Activated effector memory CD4-positive, alpha-beta T cell treated with Interleukin-2 at 50 U/mL for 16 hours (primary cell): ENCODE results near the gene GPR137B.
"Not testable (repeated sequence)": the region's sequence is repeated elsewhere in the genome, so short reads cannot be mapped to it uniquely, and the experiment has no call there.

ENCODE experiments used
- DNase-seq: peaks from one replicate; pipeline ENCODE4 v3.0.0-alpha.2; 2020

The GPR137B gene

GRCh38 chr1:236147068-236147467 is 4.7 kb downstream of the GPR137B start:
- no peak for DNase-seq

GRCh38 chr1:236147521-236148469 is 5.5 kb downstream of the GPR137B start:
- no peak for DNase-seq

DNA sequence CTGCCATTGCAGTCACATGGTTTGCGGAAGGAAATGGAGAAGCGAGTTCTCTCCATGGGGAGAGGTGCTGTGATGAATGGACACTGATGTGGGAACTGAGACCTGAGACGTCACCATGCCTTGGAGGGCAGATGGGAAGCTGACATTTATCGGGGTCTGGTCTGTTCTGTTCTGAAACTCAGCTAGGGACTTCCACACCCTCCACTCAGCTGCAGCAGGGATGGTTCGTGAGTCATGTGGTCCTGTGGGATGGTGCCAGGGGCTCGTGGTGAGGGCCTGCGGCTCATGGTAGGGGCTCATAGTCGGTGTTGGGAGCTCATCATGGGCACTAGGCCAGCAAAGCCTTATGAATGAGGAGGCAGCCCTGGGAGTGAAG is 6.1 kb downstream of the GPR137B start:
- DNase-seq, result no peak

- no peak for DNase-seq
These were observed 6.8 kb downstream of the GPR137B start for GRCh38 chr1:236149003-236149595.

DNA sequence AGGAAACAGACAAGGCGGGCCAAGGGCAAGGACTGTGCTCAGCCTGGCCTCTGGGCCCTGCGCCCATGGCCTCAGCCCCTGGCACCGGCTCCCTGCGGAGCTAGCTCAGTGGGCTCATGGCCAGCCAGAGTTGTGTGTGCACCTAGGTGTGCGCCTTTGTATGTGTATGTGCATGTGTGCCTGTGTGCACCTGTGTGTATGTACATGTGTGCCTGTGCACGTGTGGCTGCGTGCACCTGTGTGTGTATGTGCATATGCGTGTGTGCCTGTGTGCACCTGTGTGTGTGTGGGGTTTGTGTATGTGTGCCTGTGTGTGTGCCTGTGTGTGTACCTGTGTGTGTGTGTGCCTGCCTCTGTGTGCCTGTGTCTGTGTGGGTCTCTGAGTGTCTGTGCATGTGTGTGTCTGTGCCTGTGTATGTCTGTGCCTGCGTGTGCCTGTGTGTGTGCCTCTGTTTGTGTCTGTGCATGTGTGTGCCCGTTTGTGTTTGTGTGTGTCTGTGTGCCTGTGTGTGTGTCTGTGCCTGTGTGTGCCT is 7.4 kb downstream of the GPR137B start:
- no peak for DNase-seq

DNA sequence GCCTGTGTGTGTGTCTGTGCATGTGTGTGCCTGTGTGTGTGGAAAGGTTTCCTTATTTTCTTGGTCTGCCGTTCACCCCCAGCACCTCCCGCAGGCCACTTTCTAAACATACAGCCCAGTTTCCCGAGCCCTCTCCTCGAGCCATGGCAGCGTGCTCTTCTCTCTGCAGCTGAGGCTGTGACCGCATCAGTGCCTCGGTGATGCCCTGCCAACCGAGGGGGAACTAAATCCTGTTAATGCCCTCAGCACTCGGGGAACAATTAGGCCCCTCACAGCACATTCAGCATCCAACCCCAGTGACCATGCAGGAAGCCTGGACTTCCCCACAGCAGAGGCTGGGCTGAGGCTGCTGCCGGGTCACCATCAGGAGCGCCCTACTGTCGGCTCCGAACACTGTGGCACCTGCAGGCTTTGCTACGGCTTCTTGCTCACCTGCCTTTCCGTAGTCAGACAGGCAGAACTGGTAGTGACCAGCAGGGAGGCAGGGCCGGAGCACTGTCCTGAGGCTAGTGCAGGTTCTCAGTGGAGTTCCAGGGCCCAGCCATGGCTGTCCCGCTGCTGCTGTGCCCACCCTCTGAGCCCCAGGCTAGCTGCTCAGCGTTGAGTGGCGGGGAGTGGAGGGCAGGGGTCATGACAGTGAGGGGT is 8.1 kb downstream of the GPR137B start:
- DNase-seq, result no peak

DNA sequence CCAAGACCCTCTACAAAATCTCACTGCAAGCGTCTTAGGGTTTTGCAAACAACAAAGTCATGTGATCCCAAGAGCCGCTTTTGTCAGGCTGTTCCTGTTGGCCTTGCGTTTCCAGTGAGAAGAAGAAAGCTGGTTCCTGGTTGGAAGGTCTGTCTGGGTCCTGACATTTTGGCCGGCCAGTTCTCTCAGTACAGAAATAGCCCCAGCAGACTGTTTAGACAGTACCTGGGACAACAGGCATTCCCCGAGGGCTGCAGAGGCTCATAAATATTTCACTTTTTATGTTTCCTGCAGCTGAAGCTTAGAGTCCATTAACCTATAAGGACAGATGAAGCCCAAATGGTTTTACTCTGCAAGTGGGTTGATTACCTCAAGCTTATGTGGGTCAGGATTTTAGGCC is 8.6 kb downstream of the GPR137B start:
- DNase-seq, result no peak

DNA sequence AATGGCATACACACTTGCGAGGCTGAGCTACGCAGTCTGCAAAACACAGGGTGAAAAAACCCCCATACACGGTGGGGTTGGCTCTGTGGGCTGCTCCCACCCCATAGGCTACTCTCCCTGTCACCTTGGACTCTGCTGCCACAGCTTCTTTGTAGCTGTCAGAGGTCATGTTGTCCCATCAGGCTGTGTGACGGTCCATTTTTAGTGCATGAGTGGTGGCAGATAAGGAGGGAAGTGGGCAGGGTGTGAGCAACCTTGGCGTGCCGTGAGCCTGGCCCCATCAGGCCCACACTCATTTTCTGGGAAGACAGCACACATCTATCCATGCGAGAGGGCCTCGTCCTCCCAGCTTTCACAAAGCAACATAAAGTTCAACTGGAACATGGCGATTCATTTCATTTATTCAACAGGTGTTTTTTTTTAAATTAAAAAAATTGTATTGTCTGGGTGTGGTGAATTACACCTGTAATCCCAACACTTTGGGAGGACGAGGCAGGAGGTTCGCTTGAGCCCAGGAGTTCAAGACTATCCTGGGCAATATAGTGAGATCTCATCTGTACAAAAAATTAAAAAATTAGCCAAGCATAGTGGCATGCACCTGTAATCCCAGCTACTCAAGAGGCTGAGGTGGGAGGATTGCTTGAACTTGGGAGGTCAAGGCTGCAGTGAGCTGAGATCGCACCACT is 9.5 kb downstream of the GPR137B start:
- DNase-seq, result no peak

- no peak for DNase-seq
These were observed 11.8 kb downstream of the GPR137B start for GRCh38 chr1:236154126-236154525.

DNA sequence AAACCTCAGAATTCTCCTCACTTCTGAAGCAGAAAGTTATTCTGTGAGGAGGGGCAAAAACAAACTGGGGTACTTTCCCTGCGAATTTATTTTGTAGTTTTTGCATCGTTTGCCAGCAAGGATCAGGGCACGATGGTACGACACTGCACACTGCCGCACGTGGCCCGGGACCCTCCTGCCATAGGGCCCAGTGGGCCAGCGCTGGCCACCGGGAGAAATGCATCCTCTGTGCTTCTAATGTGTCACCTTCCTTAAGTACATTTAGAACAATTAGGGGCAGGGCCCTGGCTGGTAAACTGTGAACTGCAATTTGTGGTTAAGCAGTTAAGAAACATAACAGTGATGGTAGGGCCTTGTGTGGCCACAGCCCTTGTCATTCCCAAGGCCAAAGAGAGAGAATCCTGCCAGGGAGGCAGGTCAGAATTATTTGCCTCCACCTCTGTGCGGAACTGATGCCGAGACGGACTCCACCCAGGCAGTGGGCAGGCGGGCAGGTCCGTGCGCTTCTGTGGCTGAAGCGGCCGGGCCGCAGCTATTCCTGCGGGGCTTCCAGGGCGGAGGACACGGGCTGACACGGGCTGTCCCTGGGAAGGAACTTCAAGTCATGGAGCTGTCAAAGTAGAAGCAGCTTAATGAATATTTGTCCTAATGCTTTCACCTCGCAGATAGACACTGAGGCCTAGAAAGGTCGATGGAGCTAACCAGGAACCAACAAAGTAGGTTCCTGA is 12.5 kb downstream of the GPR137B start:
- DNase-seq, result no peak

DNA sequence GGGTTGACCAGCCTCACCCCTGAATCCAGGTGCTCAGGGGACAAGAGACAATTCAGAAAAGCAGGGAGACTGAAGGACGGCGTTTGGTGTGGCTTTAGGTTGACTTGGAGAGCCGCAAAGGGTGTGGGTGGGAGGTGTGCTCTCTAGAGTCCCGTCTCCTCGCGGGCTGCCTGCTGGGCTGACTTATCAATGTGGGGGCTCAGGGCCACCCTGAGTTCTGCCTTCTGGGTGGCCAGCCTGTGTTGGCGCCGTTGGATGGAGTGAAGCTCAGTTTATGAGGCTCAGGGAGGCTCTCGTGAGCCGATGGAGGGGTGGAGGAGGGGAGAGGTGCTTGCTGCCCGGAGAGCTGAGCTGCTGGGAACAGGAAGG is 13.0 kb downstream of the GPR137B start:
- DNase-seq, result no peak

- DNase-seq, result no peak
These were observed 13.6 kb downstream of the GPR137B start for GRCh38 chr1:236155841-236156503.

- peak; percentile 14 for DNase-seq
These were observed 14.3 kb downstream of the GPR137B start for GRCh38 chr1:236156512-236157208.

GRCh38 chr1:236158072-236158471 is 15.7 kb downstream of the GPR137B start:
- DNase-seq, result not testable (repeated sequence)

GRCh38 chr1:236158719-236159118 is 16.4 kb downstream of the GPR137B start:
- DNase-seq, result no peak

GRCh38 chr1:236159704-236160539 is 17.6 kb downstream of the GPR137B start:
- DNase-seq, result no peak

- no peak for DNase-seq
These were observed 18.3 kb downstream of the GPR137B start for GRCh38 chr1:236160540-236161127.

DNA sequence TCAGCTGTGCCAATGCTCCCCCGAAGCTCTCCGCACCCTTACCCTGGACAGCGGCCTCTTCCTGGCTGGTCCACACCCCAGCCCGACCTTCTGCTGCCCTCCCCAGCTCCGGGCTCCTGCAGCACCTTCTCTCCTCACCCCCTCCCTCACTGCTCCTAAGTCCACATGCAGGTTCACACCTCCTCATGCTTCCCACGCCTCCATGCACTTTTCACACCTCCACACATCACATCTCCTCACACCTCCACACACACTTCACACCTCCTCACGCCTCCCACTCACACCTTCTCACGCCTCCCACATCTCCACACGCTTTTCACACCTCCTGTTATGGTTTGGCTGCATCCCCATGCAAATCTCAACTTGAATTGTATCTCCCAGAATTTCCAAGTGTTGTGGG is 18.9 kb downstream of the GPR137B start:
- DNase-seq, result no peak

- not testable (repeated sequence) for DNase-seq
These were observed 19.4 kb downstream of the GPR137B start for GRCh38 chr1:236161755-236162154.
